GM19328 (cell line): ENCODE results near the gene ANO2.

Experiments
- ATAC-seq: cut with Tn5 transposase; IDR thresholded peaks from one replicate; pipeline ENCODE4 v1.9.1; 2021; ENCODE audit warnings: mild to moderate bottlenecking, moderate library complexity; ENCODE audit not compliant: unreplicated experiment

Gene ANO2

GRCh38 chr12:5921027-5921909 is 23.8 kb downstream of the ANO2 start:
- ATAC-seq = no peak

- no peak for ATAC-seq
Observed at GRCh38 chr12:5916785-5917290, 28.2 kb downstream of the ANO2 start.

- no peak for ATAC-seq
Observed at GRCh38 chr12:5915511-5915910, 29.5 kb downstream of the ANO2 start.

- no peak for ATAC-seq
Observed at GRCh38 chr12:5914387-5915149, 30.5 kb downstream of the ANO2 start.

- no peak for ATAC-seq
Observed at GRCh38 chr12:5913387-5913786, 31.7 kb downstream of the ANO2 start.

GRCh38 chr12:5912437-5913334 is 32.4 kb downstream of the ANO2 start:
- ATAC-seq = no peak

GRCh38 chr12:5912011-5912410 is 33.0 kb downstream of the ANO2 start:
- no peak for ATAC-seq

GRCh38 chr12:5910790-5911548 is 34.1 kb downstream of the ANO2 start:
- no peak for ATAC-seq

GRCh38 chr12:5909560-5909959 is 35.5 kb downstream of the ANO2 start:
- ATAC-seq = no peak

- ATAC-seq = no peak
Observed at GRCh38 chr12:5908251-5908650, 36.8 kb downstream of the ANO2 start.

GRCh38 chr12:5907807-5908206 is 37.3 kb downstream of the ANO2 start:
- ATAC-seq = no peak

GRCh38 chr12:5905757-5906156 is 39.3 kb downstream of the ANO2 start:
- ATAC-seq = no peak

GRCh38 chr12:5904969-5905368 is 40.1 kb downstream of the ANO2 start:
- ATAC-seq = no peak

- no peak for ATAC-seq
Observed at GRCh38 chr12:5904441-5904840, 40.6 kb downstream of the ANO2 start.

GRCh38 chr12:5902736-5903135 is 42.3 kb downstream of the ANO2 start:
- ATAC-seq = no peak

- no peak for ATAC-seq
Observed at GRCh38 chr12:5901416-5901815, 43.6 kb downstream of the ANO2 start.

GRCh38 chr12:5900533-5901205 is 44.4 kb downstream of the ANO2 start:
- no peak for ATAC-seq

- ATAC-seq = no peak
Observed at GRCh38 chr12:5900076-5900475, 45.0 kb downstream of the ANO2 start.

- ATAC-seq = no peak
Observed at GRCh38 chr12:5899675-5900074, 45.4 kb downstream of the ANO2 start.

GRCh38 chr12:5898874-5899273 is 46.2 kb downstream of the ANO2 start:
- no peak for ATAC-seq
